A673 (cell line): ENCODE results near the gene RERE.

ENCODE experiments used
- CTCF ChIP-seq: fragments of 300-800, 200-600 bp; sonication (generic); conservative IDR thresholded peaks from 2 replicates; pipeline ENCODE4 v1.5.1; 2017; ENCODE audit warnings: low read depth, mild to moderate bottlenecking, antibody characterized with exemption, low read length, moderate library complexity, mixed read lengths
- EZH2 ChIP-seq: fragments of 200-600 bp; sonication (generic); IDR thresholded peaks from 2 replicates; pipeline ENCODE4 v1.6.1; 2017; ENCODE audit warnings: borderline replicate concordance, low read depth, mild to moderate bottlenecking, mixed read lengths, antibody characterized with exemption, low read length; ENCODE audit not compliant: poor library complexity, severe bottlenecking

GRCh38 chr1:8851060-8851459 is 33.6 kb upstream of the RERE start:
- no peak for TF ChIP-seq CTCF
- TF ChIP-seq EZH2 = no peak
